Activated CD4-positive, alpha-beta memory T cell treated with anti-CD3 and anti-CD28 coated beads, Interleukin-2, amount 10 ng/mL, durations not matched to agents 7 days and 5 days (primary cell): ENCODE data around the gene DBNDD1. TPM values are rescaled to one million over a fixed set of nuclear protein-coding genes. Genes with fewer than 3 reads are reported as not detected.

ENCODE experiments used
- CTCF ChIA-PET: fragments of 350-600 bp; sonication (Branson Sonifier 250); formaldehyde crosslinking; loops from one replicate; lab custom pipeline; 2021; ENCODE audit warnings: antibody characterized with exemption, inconsistent platforms; lab: Charles Lee
- POLR2A ChIA-PET: fragments of 350-600 bp; sonication (Branson Sonifier 250); formaldehyde crosslinking; loops from one replicate; lab custom pipeline; 2021; ENCODE audit warnings: antibody characterized with exemption; lab: Charles Lee
- DNase-seq: peaks from one replicate; pipeline ENCODE4 v3.0.0-alpha.2; 2020
- H3K27ac Mint-ChIP-seq: one replicate; pipeline ENCODE4 v1.8.0; 2021; ENCODE audit warnings: mild to moderate bottlenecking, mixed read lengths
- H3K27me3 Mint-ChIP-seq: one replicate; pipeline ENCODE4 v1.8.0; 2021; ENCODE audit warnings: mixed read lengths
- H3K36me3 Mint-ChIP-seq: one replicate; pipeline ENCODE4 v1.8.0; 2021; ENCODE audit warnings: low read depth, mixed read lengths
- H3K4me1 Mint-ChIP-seq: one replicate; pipeline ENCODE4 v1.8.0; 2021; ENCODE audit warnings: mixed read lengths
- H3K4me3 Mint-ChIP-seq: one replicate; pipeline ENCODE4 v1.8.0; 2021; ENCODE audit warnings: mild to moderate bottlenecking, mixed read lengths
- H3K9me3 Mint-ChIP-seq: one replicate; pipeline ENCODE4 v1.8.0; 2021; ENCODE audit warnings: mixed read lengths
- total RNA-seq, 2 experiments: library from RNA; stranded (reverse); gene quantifications; one replicate each; pipeline ENCODE4 v1.2.3, GENCODE V29; 2021

Gene DBNDD1
- total RNA-seq, 2 experiments from 2014 or later: not detected

DNA sequence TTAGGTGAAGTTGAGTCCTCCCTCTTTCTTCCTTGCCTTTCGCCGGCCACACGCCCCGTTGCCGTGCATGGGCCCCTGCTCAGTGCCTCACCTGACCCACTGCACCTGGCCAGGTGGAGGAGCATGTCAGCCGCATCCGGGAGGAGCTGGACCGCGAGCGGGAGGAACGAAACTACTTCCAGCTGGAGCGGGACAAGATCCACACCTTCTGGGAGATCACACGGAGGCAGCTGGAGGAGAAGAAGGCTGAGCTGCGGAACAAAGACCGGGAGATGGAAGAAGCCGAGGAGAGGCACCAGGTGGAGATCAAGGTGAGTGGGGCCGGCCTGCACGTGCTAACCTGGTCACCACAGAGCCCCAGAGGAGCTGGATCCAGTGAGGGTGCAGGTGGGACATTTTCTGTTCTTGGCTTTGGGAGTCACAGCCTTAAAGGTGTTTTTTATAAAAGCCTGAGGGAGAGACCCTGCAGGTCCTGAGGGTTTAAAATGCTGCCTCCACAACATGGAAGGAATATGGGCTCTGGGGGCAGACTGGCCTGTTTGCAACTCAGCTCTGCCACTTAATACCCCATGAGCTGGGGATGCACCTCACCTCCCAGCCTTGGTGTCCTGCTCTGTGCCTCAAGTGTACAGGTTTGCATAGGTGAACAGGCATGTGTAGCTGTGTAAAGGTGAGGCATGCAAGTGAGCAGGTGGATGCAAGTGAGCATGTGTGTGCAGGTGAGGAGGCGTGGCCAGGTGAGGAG is 12.1 kb upstream of the DBNDD1 start:
- Mint-ChIP-seq H3K4me3 (no peak overlapping the region), H3K36me3 (no peaks in the 10 kb centered on the region), H3K27me3 (no peaks in the 10 kb centered on the region), H3K9me3 (peaks cover 6% of the 10 kb centered on the region), H3K27ac (peak overlapping the region; percentile 2), H3K4me1 (peaks cover 2% of the 10 kb centered on the region)
- no peak for DNase-seq
- CTCF ChIA-PET: interaction anchor here (0.7 kb wide), 1 partner anchor 13 kb away, joined by 3 read pairs; the partner anchor contains the start of gene DBNDD1
- POLR2A ChIA-PET: interaction anchor here (1.1 kb wide), 1 partner anchor 9 kb away, joined by 3 read pairs; no protein-coding TSS in a partner anchor

DNA sequence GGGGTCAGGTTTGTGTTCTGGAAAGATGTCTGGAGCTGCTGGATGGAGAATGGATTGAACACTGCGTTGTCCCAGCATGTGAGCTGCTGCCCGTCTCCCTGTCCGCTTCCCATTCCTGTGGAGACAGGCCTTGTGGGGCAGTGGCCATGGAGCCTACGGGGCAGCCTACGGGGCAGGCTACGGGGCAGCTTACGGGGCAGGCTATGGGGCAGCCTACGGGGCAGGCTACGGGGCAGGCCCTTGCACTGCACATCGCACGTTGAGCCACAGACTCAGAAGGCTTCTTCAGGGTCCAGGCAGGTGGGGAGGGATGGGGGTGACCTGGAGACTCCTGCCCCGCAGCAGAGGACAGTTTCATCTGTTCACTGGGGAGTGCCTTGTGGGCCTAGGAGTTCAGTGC is 9.7 kb upstream of the DBNDD1 start:
- no peak overlapping the region for H3K27ac Mint-ChIP-seq

DNA sequence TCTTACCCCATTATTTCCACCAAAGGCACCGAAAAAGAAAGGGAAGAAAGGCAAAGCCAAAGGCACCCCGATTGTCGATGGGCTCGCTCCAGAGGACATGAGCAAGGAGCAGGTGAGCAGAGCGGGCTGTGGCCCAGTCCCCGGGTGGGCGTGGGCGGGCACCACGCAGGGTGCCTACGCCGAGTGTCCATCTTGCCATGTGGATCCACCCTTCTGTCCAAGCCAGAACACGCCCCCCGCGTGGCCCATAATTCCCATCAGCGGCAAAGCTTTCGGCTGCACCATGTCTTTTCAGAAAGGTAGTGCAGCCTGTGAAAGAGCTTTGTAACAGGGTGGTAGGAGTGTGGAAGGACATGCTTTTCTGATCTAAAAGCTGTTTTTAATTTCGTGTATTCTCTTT is 8.4 kb upstream of the DBNDD1 start:
- no peak for DNase-seq
- H3K27ac Mint-ChIP-seq: no peak overlapping the region
- H3K4me1 Mint-ChIP-seq: peaks cover 7% of the 10 kb centered on the region
- ChIA-PET POLR2A (no interaction called here), CTCF (interaction anchor here (1.0 kb wide), 1 partner anchor 9 kb away, joined by 3 read pairs; no protein-coding TSS in a partner anchor)
- H3K27me3 Mint-ChIP-seq: no peaks in the 10 kb centered on the region
- no peaks in the 10 kb centered on the region for H3K36me3 Mint-ChIP-seq
- H3K4me3 Mint-ChIP-seq: no peak overlapping the region
- peaks cover 6% of the 10 kb centered on the region for H3K9me3 Mint-ChIP-seq

More for the DNA sequence above, 9.7 kb upstream of the DBNDD1 start:
- Mint-ChIP-seq H3K4me1 (peaks cover 7% of the 10 kb centered on the region), H3K9me3 (peaks cover 6% of the 10 kb centered on the region), H3K36me3 (no peaks in the 10 kb centered on the region), H3K4me3 (no peak overlapping the region), H3K27me3 (no peaks in the 10 kb centered on the region)
- ChIA-PET CTCF (interaction anchor here (0.6 kb wide), 1 partner anchor 437 kb away, joined by 4 read pairs; no protein-coding TSS in a partner anchor), POLR2A (no interaction called here)
- DNase-seq: no peak

DNA sequence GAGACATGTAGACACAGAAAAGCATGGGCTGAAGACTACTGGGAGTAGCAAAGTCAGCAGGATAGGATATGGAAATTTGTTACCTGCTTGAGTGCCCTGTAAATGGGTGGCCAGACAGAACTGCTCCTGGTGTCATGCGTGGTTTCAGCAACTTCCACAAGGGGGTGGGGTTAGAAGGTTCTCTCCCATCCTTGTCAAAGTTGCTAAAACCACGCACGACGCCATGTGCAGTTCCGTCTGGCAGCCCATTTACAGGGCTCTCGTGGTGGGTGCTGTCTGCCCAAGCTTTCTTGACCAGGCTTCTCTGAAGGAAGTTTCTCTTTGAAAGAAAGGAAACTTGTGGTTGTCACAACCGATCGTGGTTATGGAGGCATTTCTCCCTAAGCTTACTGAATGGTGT is 6.9 kb upstream of the DBNDD1 start:
- Mint-ChIP-seq H3K9me3 (peaks cover 2% of the 10 kb centered on the region), H3K27me3 (peaks cover 3% of the 10 kb centered on the region), H3K27ac (no peak overlapping the region), H3K36me3 (peaks cover 3% of the 10 kb centered on the region), H3K4me1 (peaks cover 15% of the 10 kb centered on the region), H3K4me3 (no peak overlapping the region)
- ChIA-PET CTCF (interaction anchor here (0.7 kb wide), 1 partner anchor 386 kb away, joined by 3 read pairs; no protein-coding TSS in a partner anchor), POLR2A (no interaction called here)
- no peak for DNase-seq

DNA sequence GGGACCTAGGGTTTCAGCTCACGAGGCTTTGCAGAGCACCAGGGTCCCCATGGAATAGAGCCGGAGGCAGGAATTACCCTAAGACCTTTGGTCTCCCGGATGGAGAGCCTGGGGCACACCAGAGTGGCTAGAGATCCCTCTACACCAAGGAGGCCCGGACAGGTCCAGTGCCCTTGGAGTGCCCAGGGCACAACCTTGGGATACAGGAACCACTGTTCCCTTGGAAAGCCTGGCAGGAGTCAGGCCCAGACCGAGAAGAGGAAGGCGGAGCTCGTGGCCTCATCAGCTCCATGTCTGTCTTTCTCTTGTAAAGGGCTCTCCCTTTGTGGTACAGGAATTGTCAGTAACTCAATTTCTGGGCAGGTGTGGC is 3.8 kb upstream of the DBNDD1 start:
- POLR2A ChIA-PET: interaction anchor here (1.4 to 1.6 kb wide), 2 partner anchors 8 to 14 kb away, joined by 3 to 4 read pairs; no protein-coding TSS in a partner anchor
- Mint-ChIP-seq H3K36me3 (peaks cover 3% of the 10 kb centered on the region), H3K27ac (no peak overlapping the region), H3K4me1 (peaks cover 22% of the 10 kb centered on the region), H3K27me3 (peaks cover 16% of the 10 kb centered on the region), H3K4me3 (peak overlapping the region; percentile 24), H3K9me3 (peaks cover 2% of the 10 kb centered on the region)
- CTCF ChIA-PET: no interaction called here
- DNase-seq: no peak

DNA sequence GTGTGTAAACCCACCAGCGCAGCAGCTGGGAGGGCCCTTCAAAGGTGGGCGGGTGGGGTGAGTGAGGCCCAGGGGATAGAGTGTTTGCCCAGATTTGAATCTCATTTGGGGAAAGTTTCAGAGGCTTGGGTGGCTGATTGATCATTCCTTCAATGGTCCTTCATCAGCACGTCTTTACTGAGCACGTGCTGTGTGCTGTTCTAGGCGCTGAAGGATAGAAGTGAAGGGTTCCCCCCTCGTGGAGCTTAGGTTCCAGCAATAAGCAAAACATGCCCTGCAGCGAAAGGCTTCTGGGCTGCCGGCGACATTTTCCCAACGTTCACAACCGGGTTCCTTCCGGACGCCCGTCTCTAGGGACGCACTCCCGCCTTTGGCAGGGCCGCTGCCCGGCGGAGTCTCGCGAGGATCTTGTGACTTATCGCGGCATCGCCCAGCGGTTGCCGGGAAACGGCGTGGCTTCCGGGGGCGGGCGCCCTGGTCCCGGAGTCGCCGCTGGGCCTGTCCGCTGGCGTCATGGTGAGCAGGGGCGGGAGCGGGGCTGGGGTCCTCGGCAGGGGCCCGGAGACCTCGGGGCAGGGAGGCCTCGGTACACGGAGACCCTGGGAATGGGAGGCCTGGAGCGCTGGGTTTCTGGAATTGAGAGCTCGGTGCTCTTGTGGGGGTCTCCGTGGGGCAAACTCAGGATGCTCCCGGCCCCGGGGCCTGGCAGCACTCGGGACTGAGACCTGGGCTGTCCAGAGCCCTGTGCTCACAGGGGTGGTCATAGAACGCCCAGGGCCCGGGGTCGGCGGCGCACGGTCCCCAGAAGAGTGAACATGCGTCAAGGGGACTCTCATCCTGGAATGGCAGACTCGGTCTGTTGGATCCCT is 3.2 kb upstream of the DBNDD1 start:
- H3K4me3 Mint-ChIP-seq: peak overlapping the region; percentile 65
- H3K27me3 Mint-ChIP-seq: peaks cover 19% of the 10 kb centered on the region
- H3K27ac Mint-ChIP-seq: no peak overlapping the region
- DNase-seq: peak; percentile 84
- H3K36me3 Mint-ChIP-seq: peaks cover 3% of the 10 kb centered on the region
- H3K4me1 Mint-ChIP-seq: peaks cover 22% of the 10 kb centered on the region
- ChIA-PET CTCF (interaction anchor here (1.2 kb wide), 1 partner anchor 50 kb away, joined by 3 read pairs; no protein-coding TSS in a partner anchor), POLR2A (interaction anchor here (1.4 to 1.6 kb wide), 2 partner anchors 9 to 14 kb away, joined by 3 to 4 read pairs; no protein-coding TSS in a partner anchor)
- H3K9me3 Mint-ChIP-seq: peaks cover 2% of the 10 kb centered on the region

DNA sequence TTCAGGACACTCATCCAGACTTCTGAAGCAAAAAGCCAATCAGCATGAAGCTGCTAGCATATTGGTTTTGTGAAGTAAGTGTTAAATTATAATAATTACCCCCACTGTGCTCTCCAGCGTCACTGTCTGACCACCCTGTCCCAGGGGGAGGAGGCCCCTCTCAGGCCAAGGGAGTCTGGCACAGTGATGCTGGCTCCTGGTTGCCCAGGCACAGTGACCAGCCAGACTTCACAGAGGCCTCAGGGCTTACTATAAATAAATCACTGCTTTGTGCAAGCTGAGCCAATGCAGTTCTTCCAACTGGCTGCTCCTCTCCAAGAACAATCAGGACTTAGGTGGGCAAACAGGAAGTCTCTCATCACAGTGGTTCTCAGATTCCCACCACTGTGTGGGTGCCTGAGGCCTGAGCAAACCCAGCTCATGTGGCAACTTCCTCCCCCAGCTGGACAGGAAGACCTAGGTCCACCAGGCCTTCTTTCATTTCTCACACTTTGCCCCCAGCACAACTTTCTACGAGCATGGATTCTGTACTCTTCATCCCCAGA is 1.7 kb upstream of the DBNDD1 start:
- H3K4me3 Mint-ChIP-seq: no peak overlapping the region
- ChIA-PET POLR2A (no interaction called here), CTCF (interaction anchor here (0.6 to 2.0 kb wide), 2 partner anchors 10 to 79 kb away, joined by 3 to 6 read pairs; no protein-coding TSS in a partner anchor)
- DNase-seq: no peak
- H3K4me1 Mint-ChIP-seq: peaks cover 16% of the 10 kb centered on the region
- H3K9me3 Mint-ChIP-seq: peaks cover 2% of the 10 kb centered on the region
- no peak overlapping the region for H3K27ac Mint-ChIP-seq
- peaks cover 21% of the 10 kb centered on the region for H3K27me3 Mint-ChIP-seq
- peaks cover 3% of the 10 kb centered on the region for H3K36me3 Mint-ChIP-seq

DNA sequence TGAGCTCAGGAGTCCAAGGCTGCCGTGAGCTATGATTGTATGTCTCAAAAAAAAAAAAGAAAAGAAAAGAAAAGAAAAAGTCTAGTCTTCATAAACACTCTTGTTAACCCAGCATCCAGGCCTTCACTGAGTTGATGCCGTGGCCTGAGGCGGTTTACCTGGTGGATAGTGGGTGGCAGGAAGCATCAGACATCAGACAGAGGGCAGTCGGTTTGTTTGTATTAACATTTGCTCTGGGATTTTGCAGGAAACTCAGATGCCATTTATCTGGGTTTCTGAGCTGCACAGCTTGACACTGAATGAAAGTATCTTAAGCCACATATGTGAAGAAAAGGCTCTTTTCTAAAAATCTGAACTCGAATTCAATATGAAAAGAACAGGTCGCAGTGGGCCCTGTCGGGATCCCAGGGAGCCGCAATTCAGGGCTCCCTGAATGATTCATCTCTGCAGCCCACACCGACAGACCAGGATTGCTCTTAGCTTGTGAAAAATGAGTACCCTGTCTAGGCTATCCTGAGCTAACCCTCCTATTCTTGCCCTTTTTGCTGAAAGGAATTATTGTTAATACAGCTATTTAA is 1.1 kb upstream of the DBNDD1 start:
- Mint-ChIP-seq H3K4me3 (peak overlapping the region; percentile 47), H3K27me3 (peaks cover 24% of the 10 kb centered on the region), H3K4me1 (peaks cover 15% of the 10 kb centered on the region), H3K9me3 (peaks cover 2% of the 10 kb centered on the region), H3K36me3 (peaks cover 3% of the 10 kb centered on the region), H3K27ac (no peak overlapping the region)
- no peak for DNase-seq
- POLR2A ChIA-PET: no interaction called here
- CTCF ChIA-PET: interaction anchor here (2.0 kb wide), 1 partner anchor 9 kb away, joined by 6 read pairs; no protein-coding TSS in a partner anchor

DNA sequence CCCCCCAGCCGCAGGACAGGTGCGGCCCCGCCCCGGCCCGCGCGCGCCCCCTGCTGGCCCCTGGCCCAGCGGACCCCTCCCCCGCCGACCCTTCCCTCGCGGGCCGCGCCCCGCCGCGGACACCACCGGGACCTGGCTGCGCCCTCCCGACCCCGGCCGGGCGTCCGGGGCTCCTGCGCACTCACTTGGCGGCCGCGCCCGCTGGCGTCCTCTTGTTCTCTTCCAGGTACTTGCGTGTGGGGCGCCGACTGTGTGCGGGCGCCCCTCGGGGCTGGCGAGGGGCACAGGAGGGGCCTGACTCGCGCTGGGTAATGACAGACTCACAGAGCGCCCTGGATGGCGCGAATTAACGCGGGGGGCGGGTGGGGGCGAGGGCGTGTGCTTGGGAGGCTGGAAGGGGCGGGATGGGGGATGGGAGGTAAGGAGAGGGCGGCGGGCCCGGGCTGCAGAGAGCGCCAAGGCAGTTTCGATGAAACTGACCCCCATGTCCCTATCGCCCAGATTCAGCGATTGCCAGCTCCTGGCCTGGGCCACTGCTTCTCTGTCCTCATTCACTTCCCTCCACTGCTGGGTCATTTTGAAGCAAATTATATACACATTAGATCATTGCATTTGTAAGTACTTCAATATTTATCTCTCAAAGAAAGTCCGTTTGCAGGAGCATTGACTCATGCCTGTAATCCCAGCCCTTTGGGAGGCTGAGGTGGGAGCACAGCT is 445 bp upstream of the DBNDD1 start:
- H3K4me3 Mint-ChIP-seq: peak overlapping the region; percentile 47
- H3K36me3 Mint-ChIP-seq: peaks cover 3% of the 10 kb centered on the region
- CTCF ChIA-PET: interaction anchor here (1.5 to 2.0 kb wide), 2 partner anchors 8 to 11 kb away, joined by 3 to 6 read pairs; no protein-coding TSS in a partner anchor
- DNase-seq: peak; percentile 30
- POLR2A ChIA-PET: no interaction called here
- H3K27ac Mint-ChIP-seq: no peak overlapping the region
- peaks cover 15% of the 10 kb centered on the region for H3K4me1 Mint-ChIP-seq
- peaks cover 2% of the 10 kb centered on the region for H3K9me3 Mint-ChIP-seq
- H3K27me3 Mint-ChIP-seq: peaks cover 25% of the 10 kb centered on the region

DNA sequence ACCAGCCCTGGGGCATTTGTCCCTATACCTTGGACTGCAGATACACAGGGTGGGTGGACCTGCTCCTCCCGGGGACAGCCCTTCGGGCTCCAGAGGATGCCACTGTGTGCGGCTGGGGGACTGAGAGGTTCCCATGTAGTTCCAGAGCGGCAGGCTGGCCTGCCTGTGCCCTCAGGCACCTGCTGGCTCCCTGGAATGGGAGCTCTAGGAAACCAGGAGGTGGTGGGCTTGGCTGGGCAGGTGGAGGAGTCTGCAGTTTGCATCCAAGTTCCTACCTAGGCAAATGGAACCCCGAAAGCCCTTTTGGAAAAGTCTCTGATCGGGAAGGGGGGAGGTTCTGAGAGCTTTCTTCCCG is 982 bp downstream of the DBNDD1 start:
- Mint-ChIP-seq H3K4me3 (peak overlapping the region; percentile 52), H3K9me3 (peaks cover 2% of the 10 kb centered on the region), H3K4me1 (peaks cover 15% of the 10 kb centered on the region), H3K27ac (no peak overlapping the region), H3K27me3 (peaks cover 29% of the 10 kb centered on the region), H3K36me3 (peaks cover 3% of the 10 kb centered on the region)
- CTCF ChIA-PET: interaction anchor here (1.1 to 1.5 kb wide), 3 partner anchors 9 to 64 kb away, joined by 3 read pairs; no protein-coding TSS in a partner anchor
- POLR2A ChIA-PET: interaction anchor here (0.5 to 1.1 kb wide), 4 partner anchors 45 to 320 kb away, joined by 3 to 5 read pairs (median 3); partner anchors contain the start of gene TCF25
- no peak for DNase-seq

DNA sequence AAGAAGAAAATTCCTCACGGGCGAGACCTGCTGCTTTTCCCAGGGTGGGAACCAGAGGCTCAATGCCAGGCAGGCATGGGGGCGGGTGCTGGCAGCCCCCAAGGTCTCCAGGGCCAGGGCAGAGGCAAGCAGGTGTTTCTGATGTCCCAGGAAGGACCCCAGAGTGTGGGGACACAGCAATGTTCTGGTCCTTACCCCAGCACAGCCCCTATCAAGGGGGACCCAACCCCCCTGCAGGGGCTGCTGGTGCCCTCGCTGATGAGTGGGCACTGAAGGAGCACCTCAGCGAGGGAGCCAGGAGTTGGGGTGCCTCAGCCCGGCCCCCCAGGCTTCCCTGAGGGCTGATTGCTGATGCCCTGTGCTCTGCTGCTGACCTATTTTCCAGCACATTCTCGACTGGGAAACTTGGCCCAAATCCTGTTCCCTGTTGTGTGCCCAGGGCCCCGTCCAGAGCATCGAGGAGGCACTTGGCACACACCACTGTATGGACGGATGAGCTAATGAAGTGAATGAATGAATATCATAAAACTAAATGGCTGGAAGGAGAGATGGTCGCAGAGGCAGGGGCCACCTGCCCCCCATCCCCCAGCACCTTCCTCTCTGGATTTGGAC is 2.8 kb downstream of the DBNDD1 start:
- no peak overlapping the region for H3K27ac Mint-ChIP-seq
- H3K27me3 Mint-ChIP-seq: peaks cover 28% of the 10 kb centered on the region
- no peak for DNase-seq
- peaks cover 7% of the 10 kb centered on the region for H3K4me1 Mint-ChIP-seq
- no peak overlapping the region for H3K4me3 Mint-ChIP-seq
- no peaks in the 10 kb centered on the region for H3K36me3 Mint-ChIP-seq
- ChIA-PET POLR2A (no interaction called here), CTCF (no interaction called here)
- H3K9me3 Mint-ChIP-seq: no peaks in the 10 kb centered on the region
